HL-60 (cell line): Measurements from ENCODE around the gene ALK.

ENCODE experiments used
- CTCF ChIP-seq: IDR thresholded peaks from one replicate; pipeline ENCODE4 v1.5.1; 2011; ENCODE audit warnings: low read length, control low read depth, inconsistent platforms; ENCODE audit not compliant: insufficient read depth
- POLR2AphosphoS5 ChIP-seq: IDR thresholded peaks from 2 replicates; pipeline ENCODE4 v1.6.1; 2012; ENCODE audit warnings: low read depth
- TF ChIP-seq, protein P1 (sequence below): IDR thresholded peaks from 2 replicates; pipeline ENCODE4 v1.6.1; 2012; ENCODE audit warnings: low read depth; ENCODE audit not compliant: insufficient replicate concordance

- TF ChIP-seq POLR2AphosphoS5 = no peak
- no peak for TF ChIP-seq CTCF
- TF ChIP-seq, protein P1, sequence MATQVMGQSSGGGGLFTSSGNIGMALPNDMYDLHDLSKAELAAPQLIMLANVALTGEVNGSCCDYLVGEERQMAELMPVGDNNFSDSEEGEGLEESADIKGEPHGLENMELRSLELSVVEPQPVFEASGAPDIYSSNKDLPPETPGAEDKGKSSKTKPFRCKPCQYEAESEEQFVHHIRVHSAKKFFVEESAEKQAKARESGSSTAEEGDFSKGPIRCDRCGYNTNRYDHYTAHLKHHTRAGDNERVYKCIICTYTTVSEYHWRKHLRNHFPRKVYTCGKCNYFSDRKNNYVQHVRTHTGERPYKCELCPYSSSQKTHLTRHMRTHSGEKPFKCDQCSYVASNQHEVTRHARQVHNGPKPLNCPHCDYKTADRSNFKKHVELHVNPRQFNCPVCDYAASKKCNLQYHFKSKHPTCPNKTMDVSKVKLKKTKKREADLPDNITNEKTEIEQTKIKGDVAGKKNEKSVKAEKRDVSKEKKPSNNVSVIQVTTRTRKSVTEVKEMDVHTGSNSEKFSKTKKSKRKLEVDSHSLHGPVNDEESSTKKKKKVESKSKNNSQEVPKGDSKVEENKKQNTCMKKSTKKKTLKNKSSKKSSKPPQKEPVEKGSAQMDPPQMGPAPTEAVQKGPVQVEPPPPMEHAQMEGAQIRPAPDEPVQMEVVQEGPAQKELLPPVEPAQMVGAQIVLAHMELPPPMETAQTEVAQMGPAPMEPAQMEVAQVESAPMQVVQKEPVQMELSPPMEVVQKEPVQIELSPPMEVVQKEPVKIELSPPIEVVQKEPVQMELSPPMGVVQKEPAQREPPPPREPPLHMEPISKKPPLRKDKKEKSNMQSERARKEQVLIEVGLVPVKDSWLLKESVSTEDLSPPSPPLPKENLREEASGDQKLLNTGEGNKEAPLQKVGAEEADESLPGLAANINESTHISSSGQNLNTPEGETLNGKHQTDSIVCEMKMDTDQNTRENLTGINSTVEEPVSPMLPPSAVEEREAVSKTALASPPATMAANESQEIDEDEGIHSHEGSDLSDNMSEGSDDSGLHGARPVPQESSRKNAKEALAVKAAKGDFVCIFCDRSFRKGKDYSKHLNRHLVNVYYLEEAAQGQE = no peak
Measured at GRCh38 chr2:29638641-29639040, 282.7 kb downstream of the ALK start.
